Measurements from ENCODE around the gene CTBP1. TPM values are rescaled to one million over a fixed set of nuclear protein-coding genes. Genes with fewer than 3 reads are reported as not detected.
"Not testable (repeated sequence)": the region's sequence is repeated elsewhere in the genome, so short reads cannot be mapped to it uniquely, and the experiment has no call there.

CTBP1 gene
- total and polyA plus RNA-seq, 8 donors: 91.5 to 131 (median 109) TPM

GRCh38 chr4:1293991-1294390 is 45.1 kb upstream of the CTBP1 start:
- intact Hi-C loops (cut with DNase I): no loop called here
- TF ChIP-seq CTCF (IDR thresholded peaks at IDR 0.05): no peak

GRCh38 chr4:1293531-1293941 is 44.6 kb upstream of the CTBP1 start:
- H3K4me1 ChIP-seq: peaks cover 17 to 40% (median 28%) of the 10 kb centered on the region in 3 donors
- intact Hi-C loops (cut with DNase I): no loop called here
- H3K9me3 ChIP-seq: no peaks in the 10 kb centered on the region
- peaks cover 0 to 7% (median 0%) of the 10 kb centered on the region in 3 donors for H3K36me3 ChIP-seq
- FAIRE-seq: no peak
- no peak for TF ChIP-seq CTCF (IDR thresholded peaks at IDR 0.05)
- no peak overlapping the region for H3K27ac ChIP-seq
- no peaks in the 10 kb centered on the region for H3K27me3 ChIP-seq
- no peak for ATAC-seq
- no peak for DNase-seq
- no peak overlapping the region for H3K4me3 ChIP-seq
- 72 to 91% methylated on average over 4 of the region's 4 CpGs for WGBS, 2 donors

More at GRCh38 chr4:1293991-1294390, 45.1 kb upstream of the CTBP1 start:
- no peaks in the 10 kb centered on the region for H3K27me3 ChIP-seq
- no peak overlapping the region for H3K4me3 ChIP-seq
- H3K27ac ChIP-seq: peak overlapping the region in 1 of 4 donors; percentile 17
- H3K36me3 ChIP-seq: peaks cover 0 to 7% (median 0%) of the 10 kb centered on the region in 3 donors
- no peaks in the 10 kb centered on the region for H3K9me3 ChIP-seq
- no peak for FAIRE-seq
- DNase-seq: peak in 5 of 6 donors; percentile 39 to 73 (median 62)
- ATAC-seq: peak in 3 of 4 donors; percentile 15 to 25 (median 25)
- 31 to 48% methylated on average over 15 of the region's 15 CpGs for WGBS, 2 donors
- H3K4me1 ChIP-seq: peaks cover 17 to 37% (median 28%) of the 10 kb centered on the region in 3 donors

GRCh38 chr4:1292703-1293011 is 43.7 kb upstream of the CTBP1 start:
- peaks cover 17 to 40% (median 28%) of the 10 kb centered on the region in 3 donors for H3K4me1 ChIP-seq
- intact Hi-C loops (cut with DNase I); H3K4me3 ChIP-seq; H3K27ac ChIP-seq; H3K9me3 ChIP-seq; FAIRE-seq; H3K27me3 ChIP-seq; DNase-seq; ATAC-seq; H3K36me3 ChIP-seq: not testable (repeated sequence)
- WGBS, 2 donors: 88 to 96% methylated on average over 8 of the region's 8 CpGs

- FAIRE-seq: no peak
- no peak for DNase-seq
- no peaks in the 10 kb centered on the region for H3K27me3 ChIP-seq
- no peak for ATAC-seq
- H3K36me3 ChIP-seq: peaks cover 0 to 2% (median 0%) of the 10 kb centered on the region in 3 donors
- intact Hi-C loops (cut with DNase I): no loop called here
- TF ChIP-seq CTCF (IDR thresholded peaks at IDR 0.05): no peak
- H3K9me3 ChIP-seq: no peaks in the 10 kb centered on the region
- H3K4me3 ChIP-seq: no peak overlapping the region
- H3K4me1 ChIP-seq: peaks cover 17 to 40% (median 28%) of the 10 kb centered on the region in 3 donors
- WGBS, 2 donors: 39 to 46% methylated on average over 11 of the region's 11 CpGs
- no peak overlapping the region for H3K27ac ChIP-seq
Observed at GRCh38 chr4:1291996-1292702, 43.2 kb upstream of the CTBP1 start.

- Histone ChIP-seq H3K27ac (peak overlapping the region; percentile 80 to 89 (median 82)), H3K4me1 (peaks cover 17 to 40% (median 28%) of the 10 kb centered on the region in 3 donors), H3K36me3 (no peaks in the 10 kb centered on the region), H3K27me3 (no peaks in the 10 kb centered on the region), H3K9me3 (no peaks in the 10 kb centered on the region), H3K4me3 (peak overlapping the region in 3 of 4 donors; percentile 84 to 98 (median 91))
- no peak for TF ChIP-seq CTCF (IDR thresholded peaks at IDR 0.05)
- intact Hi-C loops (cut with DNase I): no loop called here
- ATAC-seq (no peak), DNase-seq (no peak), FAIRE-seq (no peak)
- WGBS, 2 donors: 22 to 31% methylated on average over 9 of the region's 9 CpGs
Observed at GRCh38 chr4:1291091-1291490, 42.2 kb upstream of the CTBP1 start.

All from pancreas (tissue), 10 donors.